Stromal cell of bone marrow (primary cell): Measurements from ENCODE around the gene PDF.
A peak's percentile ranks its signal among the peaks of the same experiment; 100 is the strongest.
"Not testable (repeated sequence)": the region's sequence is repeated elsewhere in the genome, so short reads cannot be mapped to it uniquely, and the experiment has no call there.

Experiments used
- DNase-seq: peaks from one replicate; pipeline ENCODE4 v3.0.0-alpha.2; 2012; ENCODE audit warnings: low read depth

PDF gene

DNA sequence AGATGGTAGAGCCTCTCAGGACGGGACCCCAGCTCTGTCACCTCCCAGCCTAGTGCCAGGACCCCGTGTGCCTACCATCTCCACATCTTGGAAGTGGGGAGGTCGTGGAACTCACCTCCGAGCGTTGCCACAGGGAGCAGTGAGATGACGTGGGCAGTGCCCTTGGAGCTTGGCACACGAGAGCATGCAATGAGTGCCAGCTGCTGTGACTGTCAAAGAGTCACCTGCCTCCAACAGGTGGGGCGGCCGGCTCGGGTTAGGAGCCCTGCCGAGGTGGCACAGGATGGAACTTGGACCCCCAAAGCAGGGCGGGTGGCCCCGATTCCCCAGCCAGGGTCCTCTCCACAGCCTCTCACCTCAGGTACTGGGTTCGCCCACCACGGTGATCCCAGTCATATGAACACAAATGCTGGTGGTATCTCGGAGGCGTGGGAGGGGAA is 13.8 kb downstream of the PDF start:
- DNase-seq = no peak

DNA sequence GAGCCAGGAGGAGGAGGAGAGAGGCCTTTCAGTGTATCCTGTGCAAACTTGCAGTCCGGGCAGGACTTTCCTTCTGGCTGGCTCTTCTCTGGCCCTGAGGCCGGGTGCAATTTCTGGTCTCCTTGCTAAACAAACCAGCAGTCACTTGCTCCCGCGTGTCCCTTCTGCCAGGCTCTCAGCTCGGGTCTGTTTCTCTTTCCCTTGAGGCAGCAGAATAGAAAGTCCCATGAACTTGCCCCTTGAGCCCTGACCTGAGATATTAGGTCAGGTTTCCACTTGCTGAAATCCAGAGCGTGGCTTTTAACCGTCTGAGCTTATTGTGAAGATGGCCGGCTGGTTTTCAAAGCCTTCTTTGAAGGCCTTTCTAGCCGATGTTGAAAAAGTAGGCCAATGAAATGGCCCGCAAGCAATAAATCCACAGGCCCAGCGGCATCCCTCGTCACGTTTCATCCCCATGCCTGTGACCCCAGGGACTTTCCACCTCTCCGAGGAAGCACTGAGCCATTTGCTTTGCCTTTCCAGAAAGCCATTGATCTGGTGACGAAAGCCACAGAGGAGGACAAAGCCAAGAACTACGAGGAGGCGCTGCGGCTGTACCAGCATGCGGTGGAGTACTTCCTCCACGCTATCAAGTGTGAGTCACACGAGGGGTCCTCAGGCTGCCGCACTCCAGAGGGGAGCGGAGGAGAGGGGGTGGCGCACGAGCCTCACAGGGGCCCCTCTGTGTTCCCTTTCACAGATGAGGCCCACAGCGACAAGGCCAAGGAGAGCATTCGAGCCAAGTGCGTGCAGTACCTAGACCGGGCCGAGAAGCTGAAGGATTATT is 14.7 kb downstream of the PDF start:
- DNase-seq = no peak

DNA sequence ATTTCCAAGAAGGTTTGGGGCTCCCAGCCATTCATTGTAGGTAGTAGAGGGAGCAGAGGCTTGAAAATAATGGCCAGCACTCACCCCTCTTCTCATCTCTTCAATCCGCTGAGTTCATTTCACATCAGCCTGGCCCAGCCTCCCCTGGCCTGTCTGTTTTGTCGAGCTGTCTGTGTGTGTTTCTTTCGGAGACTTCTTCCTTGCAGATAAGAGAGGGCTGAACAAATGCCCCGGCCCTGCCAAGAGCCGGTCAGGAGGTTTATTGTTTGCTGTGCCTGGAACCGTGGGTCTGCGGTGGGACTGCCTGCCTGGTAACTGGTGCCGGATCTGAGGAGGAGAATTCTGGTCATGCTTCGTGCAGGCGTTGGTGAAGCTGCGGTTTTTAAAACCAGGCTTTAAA is 15.9 kb downstream of the PDF start:
- no peak for DNase-seq

DNA sequence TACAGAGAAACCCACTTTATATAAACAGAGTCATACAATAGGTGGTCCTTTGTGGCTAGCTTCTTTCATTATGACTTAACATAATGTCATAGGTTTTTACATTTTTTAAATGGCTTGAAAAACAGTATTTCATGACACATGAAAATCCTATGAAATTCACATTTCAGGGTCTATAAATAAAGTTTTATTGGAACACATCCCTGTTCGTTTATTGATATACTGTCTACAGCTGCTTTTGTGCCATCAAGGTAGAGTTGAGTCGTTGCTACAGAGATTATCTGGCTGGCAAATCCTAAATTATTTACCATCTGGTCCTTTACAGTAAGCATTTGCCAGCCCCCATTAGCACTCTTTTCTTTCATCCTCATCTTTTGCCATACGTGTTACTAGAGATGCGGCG is 16.9 kb downstream of the PDF start:
- no peak for DNase-seq

DNA sequence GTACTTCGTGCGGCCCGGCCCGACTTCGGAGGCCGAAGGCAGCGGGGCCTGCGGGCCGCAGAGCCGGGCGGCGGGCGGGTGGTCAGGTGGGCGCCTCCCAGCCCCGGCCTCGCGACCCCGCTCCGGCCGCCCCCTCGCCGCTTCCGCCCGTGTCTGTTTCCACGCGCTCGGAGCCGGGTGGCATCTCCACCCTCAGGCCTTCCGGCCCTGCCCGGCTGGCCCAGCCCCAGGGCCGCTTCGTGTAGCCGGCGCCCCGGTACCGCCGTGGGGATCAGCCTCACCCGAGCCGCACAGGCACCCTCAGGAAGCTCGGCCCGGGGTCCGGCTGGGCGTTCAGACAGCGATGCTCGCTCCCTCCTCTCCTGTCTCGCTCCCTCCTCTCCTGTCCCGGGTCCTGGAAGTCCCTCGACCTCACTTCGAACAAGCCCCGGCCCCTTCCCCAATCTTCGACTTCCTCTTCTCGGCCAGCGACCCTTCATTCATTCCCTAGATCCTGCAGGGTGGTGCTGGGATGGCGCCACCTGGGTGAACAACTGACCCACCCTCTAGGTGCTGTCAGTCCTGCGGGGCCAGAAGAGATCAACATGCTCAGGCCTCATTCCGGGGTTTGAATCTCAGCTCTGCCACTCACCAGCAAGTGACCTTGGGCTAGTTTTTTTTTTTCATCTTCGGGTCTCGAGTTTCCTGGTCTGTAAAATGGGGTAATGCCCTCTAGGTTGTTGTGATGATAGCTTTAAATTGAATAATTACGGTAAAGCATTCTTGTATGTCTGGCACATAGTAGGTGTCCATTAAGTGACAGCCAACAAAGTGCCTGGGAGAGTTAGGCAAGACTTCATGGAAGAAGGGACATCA is 18.6 kb downstream of the PDF start:
- no peak for DNase-seq

DNA sequence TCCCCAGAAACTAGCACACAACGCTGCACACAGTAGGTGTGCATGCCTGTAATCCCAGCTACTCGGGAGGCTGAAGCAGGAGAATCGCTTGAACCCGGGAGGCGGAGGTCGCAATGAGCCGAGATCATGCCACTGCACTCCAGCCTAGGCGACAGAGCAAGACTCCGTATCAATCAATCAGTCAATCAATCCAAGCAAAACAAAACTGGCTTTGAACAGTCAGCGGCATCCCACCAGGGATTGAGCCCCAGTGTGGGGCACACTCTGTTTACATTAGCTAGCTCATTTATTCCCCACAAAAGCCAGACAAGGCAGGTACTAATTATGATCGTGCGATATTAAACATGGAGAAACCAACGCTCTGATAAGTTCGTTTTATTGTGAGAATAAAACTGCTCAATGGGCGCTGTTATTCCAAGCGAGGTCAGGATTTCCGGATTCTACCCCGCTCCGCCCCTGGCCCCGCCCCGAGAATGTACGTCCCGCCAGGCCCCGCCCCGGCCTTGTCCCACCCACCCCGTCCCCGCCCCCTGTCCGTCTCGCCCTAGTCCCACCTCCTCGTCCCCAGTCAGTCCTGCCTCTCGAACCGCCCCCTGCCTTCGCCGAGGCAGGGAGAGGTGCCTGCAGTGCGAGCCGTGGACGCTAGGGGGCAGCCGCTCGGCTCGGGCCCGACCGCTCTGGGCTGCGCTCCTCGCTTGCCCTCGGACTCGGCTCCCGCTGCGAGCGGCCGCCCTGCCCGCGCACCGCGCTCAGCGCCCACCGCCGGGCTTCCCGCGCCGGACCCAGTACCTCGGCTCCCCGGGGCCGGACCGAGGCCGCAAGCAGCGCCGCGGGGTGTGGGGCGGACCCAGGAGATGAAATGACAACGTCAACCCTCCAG is 19.5 kb downstream of the PDF start, which contains the start of gene VPS4A:
TSS of gene VPS4A (plus strand) at position 698 of the 880 bp plus-strand sequence. CDS start at position 860, 162 bp downstream.
- DNase-seq = peak; percentile 90

DNA sequence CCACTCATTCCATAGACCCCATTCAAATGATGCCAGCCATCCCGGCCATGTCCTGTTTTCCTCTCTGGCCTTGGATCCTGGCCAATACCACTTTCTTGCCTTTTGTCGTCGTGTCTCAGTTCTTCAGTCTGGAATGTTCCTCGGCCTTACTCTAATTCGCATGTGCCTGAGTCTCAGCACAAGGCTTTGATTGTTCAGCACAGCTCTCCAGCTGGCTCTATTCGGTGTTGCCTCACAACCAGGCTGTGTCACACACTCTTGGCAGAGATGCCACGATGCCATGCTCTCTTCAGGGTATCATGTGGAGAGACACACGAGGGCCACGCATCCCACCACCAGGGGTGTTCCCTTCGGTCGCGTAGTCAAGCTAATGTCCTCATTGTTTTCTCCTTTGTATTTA is 21.1 kb downstream of the PDF start:
- DNase-seq = no peak

DNA sequence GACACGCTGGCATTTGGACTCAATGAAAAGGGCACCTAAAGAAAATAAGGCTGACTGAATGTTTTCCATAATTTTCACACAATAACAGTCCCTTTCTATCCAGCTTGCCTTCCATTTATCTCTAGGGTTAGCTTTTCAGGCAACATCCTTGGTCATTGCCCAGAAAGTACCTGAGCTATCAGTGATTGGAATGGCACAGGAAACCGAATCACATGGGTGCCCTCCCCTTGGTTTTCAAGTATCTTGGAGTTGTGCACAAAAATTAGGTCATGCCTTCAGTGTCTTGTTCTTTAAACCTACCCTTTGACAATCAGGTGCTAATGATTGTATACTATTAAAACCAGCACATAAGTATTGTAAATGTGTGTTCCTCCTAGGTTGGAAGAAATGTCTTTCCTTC is 22.5 kb downstream of the PDF start:
- no peak for DNase-seq

DNA sequence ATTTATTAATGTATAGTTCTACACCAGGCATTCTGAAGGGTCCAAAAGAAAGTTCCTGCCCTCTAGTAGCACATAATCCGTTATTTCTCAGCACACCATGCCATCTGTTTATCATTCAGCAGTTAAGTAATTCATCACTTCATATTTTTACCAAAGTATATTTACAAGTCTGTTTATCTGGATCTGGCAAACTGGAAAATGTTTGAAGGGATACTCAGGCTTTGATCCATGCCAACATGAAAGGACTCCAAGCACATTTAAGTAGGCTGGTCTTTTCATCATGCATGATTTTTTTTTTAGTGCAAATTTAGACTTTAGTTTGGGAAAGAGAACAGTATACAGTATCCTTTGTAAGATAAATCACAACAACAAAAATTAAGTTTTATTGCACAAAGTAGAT is 23.3 kb downstream of the PDF start:
- no peak for DNase-seq

DNA sequence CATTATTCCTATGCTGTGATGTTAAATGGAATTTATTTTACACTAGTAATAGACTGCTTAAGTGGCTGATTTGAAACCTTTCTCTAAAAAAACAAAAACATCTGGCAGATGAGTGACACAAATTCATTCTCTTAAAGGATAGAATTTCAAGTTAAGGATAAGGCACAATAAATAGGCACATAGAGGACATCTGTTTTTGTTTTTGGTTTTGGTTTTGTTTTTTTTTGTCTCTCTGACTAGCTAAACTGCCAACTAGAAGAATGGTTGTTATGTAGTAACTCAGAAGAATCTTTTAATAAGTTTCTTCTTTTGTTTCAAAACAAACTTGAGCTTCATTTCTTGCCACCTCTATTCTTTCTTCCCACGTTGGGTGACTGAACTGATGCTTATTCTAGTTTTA is 24.4 kb downstream of the PDF start:
- DNase-seq = no peak

DNA sequence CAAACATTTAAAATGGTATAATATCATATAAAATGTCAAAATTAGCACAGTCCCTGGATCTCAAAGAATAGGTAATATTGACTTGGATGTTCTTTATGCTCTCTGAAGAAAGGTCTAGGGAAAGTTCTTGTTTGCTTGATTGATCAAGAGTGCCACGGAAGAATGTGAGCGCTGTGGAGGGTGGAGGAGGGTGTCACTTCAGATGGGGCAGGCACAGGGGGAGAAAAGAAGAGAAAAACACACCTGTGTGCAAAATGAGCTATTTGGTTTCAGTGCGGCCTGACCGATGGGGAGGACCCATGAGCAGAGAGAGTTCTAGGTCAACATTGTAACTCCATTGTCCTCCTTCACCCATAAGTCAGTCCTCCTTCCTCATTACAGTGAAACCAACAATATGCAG is 28.1 kb downstream of the PDF start:
- DNase-seq = no peak

DNA sequence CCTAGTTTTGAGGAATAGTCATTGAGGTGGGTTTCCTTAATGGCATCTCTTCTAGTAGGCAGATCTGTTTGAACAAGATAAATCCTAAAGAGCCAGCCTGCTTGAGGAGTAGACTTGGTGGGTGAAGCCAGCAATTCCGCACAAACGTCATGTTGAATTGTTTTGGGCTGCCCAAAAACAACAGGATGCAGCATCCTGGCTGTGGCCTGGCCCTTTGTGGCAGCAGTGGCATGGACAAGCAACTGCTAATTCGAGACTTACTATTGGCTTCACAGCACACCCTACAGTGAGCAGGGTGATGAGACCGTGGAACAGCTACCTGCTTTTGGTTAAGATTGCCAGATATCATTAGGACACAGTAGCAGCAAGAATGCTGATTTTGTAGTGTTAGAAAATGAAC is 28.5 kb downstream of the PDF start:
- DNase-seq = no peak

DNA sequence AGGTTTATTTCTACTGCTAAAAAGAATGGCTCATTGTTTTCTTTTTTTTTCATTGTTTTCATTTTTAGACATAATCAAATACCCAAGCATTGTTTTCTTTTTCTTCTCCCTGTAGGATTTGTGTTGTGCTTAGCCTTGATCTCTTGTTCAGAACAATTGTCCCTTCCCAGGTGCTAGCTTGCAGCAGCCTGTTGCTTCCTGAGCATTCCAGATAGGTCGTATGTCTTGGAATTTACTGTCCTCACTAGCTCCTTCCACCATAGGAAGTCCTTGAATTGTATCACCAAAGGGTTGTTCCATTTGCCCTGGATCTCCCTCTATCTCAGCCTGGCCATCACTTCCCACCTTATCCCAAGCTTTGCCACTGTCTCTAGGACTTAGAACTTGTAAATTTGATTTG is 29.2 kb downstream of the PDF start:
- DNase-seq = no peak

DNA sequence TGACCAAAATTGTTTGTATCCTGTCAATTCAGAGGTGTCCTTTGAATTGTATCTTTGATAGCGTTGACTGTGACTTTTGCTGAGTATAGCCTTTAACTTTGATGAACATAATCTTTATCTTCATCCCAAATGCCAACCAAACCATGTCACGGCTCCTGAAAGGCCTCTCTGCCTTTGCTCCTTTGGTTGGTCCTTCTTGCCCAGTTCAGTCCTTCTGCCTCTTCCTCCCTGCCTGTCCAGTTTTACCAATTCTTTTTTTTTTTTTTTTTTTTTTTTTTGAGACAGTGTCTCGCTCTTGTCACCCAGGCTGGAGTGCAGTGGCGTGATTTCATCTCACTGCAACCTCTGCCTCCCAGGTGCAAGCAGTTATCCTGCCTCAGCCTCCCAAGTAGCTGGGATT is 32.1 kb downstream of the PDF start:
- DNase-seq = no peak

DNA sequence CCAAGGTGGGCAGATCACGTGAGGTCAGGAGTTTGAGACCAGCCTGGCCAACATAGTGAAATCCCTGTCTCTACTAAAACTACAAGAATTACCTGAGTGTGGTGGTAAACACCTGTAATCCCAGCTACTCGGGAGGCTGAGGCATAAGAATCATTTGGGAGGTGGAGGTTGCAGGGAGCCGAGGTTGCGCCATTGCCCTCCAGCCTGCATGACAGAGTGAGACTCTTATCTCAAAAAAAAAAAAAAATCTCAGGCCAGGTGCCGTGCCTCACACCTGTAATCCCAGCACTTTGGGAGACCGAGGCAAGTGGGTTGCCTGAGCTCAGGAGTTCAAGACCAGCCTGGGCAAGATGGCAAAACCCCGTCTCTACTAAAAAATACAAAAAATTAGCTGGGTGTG is 33.6 kb downstream of the PDF start:
- DNase-seq = not testable (repeated sequence)

DNA sequence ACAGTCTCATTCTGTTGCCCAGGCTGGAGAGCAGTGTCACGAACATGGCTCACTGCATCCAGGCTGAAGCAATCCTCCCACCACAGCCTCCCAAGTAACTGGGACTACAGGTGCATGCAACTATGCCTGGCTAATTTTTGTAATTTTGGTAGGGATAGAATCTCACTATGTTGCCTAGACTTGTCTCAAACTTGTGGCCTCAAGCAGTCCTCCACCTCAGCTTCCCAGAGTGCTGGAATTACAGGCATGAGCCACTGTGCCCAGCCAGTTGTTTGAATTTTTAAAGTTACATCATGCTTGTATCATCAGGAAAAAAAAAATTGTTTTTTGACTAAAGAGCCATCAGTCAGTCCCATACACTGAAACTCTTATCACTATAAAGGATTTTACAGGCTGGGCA is 36.3 kb downstream of the PDF start:
- DNase-seq = no peak

DNA sequence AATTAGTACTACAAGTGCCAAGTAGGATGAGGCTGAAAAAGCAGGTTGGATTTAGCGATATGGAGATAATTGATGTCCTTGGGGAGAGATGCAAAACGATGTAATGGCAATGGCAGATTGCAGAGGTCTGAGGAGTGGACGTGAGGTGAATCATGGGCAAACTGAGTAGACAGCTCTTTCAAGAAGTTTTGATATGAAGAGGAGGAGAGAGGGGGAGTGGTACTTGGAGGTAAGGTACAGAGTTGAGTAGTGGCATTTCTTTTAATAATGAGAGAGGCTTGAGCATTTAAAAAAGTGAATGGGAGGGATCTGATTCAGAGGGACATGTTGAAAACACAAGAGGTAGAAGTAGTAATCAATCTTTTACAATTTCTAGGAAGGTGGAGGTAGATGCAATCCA is 37.0 kb downstream of the PDF start:
- DNase-seq = no peak

DNA sequence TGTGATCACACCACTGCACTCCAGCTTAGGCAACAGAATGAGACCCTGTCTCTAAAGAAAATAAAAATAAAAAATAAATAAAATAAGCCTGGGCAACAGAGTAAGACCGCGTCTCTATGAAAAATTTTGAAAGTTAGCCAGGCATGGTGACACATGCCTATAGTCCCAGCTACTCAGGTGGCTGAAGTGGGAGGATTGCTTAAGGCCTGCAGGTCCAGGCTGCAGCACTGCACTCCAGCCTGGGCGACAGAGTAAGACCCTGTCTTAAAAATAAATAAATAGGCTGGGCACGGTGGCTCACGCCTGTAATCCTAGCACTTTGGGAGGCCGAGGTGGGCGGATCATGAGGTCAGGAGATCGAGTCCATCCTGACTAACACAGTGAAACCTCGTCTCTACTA is 38.7 kb downstream of the PDF start:
- not testable (repeated sequence) for DNase-seq

DNA sequence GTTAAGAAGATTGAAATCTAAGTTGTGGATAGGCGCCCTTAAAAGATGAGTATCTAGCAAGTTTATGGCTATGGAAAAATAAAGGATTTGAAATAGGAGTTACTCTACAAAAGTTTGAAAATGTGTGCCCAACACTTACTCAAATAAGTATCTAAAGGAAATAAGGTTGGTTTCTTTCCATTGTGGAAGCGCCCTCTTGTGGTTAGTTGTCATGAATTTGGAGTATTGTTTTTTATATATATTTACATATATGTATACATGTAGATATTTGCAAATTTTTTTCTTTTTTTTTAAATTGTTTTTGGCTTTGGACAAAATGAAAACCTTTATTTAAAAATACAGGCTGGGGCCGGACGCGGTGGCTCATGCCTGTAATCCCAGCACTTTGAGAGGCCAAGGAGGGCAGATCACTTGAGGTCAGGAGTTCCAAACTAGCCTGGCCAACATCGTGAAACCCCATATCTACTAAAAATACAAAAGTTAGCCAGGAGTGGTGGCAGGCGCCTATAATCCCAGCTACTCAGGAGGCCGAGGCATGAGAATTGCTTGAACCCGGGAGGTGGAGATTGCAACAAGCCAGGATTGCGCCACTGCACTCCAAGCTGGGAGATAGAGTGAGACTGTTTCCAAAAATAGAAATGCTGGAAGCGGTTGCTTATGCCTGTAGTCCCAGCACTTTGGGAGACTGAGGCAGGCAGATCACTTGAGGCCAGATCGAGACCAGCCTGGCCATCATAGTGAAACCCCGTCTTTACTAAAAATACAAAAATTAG is 43.3 kb downstream of the PDF start:
- DNase-seq = peak; percentile 68

DNA sequence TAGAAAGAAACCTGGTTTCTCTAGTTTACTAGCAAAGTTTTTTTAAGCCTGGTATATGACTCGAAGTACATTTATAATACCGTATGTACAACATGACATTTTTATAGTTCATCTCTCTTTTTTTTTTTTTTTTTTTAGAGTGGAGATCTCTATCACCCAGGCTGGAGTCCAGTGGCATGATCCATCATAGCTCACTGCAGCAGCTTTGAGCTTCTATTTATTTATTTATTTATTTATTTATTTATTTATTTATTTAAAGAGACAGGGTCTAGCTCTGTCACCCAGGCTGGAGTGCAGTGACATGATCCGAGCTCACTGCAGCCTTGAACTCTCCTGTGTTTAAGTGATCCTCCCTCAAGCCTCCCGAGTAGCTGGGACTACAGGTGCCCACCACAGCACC is 45.1 kb downstream of the PDF start:
- no peak for DNase-seq

DNA sequence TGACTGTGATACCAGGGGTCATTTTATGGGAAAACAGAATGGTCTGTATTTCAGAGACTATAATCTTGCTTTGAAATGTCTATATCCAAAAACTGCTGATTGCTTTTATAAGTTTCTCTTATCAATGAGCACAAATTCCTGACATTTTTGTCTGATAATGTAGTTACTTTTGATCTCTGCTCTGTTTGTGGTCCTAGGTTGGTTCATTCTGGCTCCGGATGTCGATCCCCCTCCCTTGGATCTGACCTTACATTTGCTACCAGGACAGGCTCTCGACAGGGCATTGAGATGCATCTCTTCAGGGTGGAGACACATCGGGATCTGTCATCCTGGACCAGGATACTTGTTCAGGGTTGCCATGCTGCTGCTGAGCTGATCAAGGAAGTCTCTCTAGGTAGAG is 46.5 kb downstream of the PDF start:
- DNase-seq = no peak
